ENCODE results near the gene C1orf21.
"Not testable (repeated sequence)": the region's sequence is repeated elsewhere in the genome, so short reads cannot be mapped to it uniquely, and the experiment has no call there.

Gene C1orf21

GRCh38 chr1:184386312-184387068 is at the start of gene C1orf21:
Gene C1orf21 (plus strand): TSS chr1:184387029. CDS start chr1:184477510, 90,481 bp downstream.
- DNase-seq = peak; percentile 46

GRCh38 chr1:184337865-184338264 is 49.0 kb upstream of the C1orf21 start:
- DNase-seq = not testable (repeated sequence)

- DNase-seq = no peak
Observed at GRCh38 chr1:184340984-184341383, 45.8 kb upstream of the C1orf21 start.

GRCh38 chr1:184350573-184350972 is 36.3 kb upstream of the C1orf21 start:
- no peak for DNase-seq

- DNase-seq = no peak
Observed at GRCh38 chr1:184351416-184351975, 35.3 kb upstream of the C1orf21 start.

GRCh38 chr1:184352776-184353175 is 34.1 kb upstream of the C1orf21 start:
- DNase-seq = no peak

GRCh38 chr1:184354719-184355118 is 32.1 kb upstream of the C1orf21 start:
- DNase-seq = no peak

- no peak for DNase-seq
Observed at GRCh38 chr1:184356891-184357290, 29.9 kb upstream of the C1orf21 start.

- no peak for DNase-seq
Observed at GRCh38 chr1:184358256-184358655, 28.6 kb upstream of the C1orf21 start.

GRCh38 chr1:184359909-184360308 is 26.9 kb upstream of the C1orf21 start:
- no peak for DNase-seq

- DNase-seq = no peak
Observed at GRCh38 chr1:184362876-184363275, 24.0 kb upstream of the C1orf21 start.

GRCh38 chr1:184365699-184366098 is 21.1 kb upstream of the C1orf21 start:
- no peak for DNase-seq

- no peak for DNase-seq
Observed at GRCh38 chr1:184366997-184367396, 19.8 kb upstream of the C1orf21 start.

GRCh38 chr1:184367427-184368038 is 19.3 kb upstream of the C1orf21 start:
- DNase-seq = no peak

GRCh38 chr1:184368354-184368753 is 18.5 kb upstream of the C1orf21 start:
- no peak for DNase-seq

GRCh38 chr1:184370850-184371249 is 16.0 kb upstream of the C1orf21 start:
- no peak for DNase-seq

GRCh38 chr1:184373155-184373554 is 13.7 kb upstream of the C1orf21 start:
- DNase-seq = no peak

GRCh38 chr1:184376369-184376768 is 10.5 kb upstream of the C1orf21 start:
- no peak for DNase-seq

- DNase-seq = no peak
Observed at GRCh38 chr1:184379111-184379752, 7.6 kb upstream of the C1orf21 start.

- DNase-seq = no peak
Observed at GRCh38 chr1:184380468-184380867, 6.4 kb upstream of the C1orf21 start.

- no peak for DNase-seq
Observed at GRCh38 chr1:184383772-184384323, 3.0 kb upstream of the C1orf21 start.

- no peak for DNase-seq
Observed at GRCh38 chr1:184385865-184386311, 941 bp upstream of the C1orf21 start.

- no peak for DNase-seq
Observed at GRCh38 chr1:184387069-184387475, 243 bp downstream of the C1orf21 start.
